ENCODE measurements around the gene LCN12.

Gene LCN12

DNA sequence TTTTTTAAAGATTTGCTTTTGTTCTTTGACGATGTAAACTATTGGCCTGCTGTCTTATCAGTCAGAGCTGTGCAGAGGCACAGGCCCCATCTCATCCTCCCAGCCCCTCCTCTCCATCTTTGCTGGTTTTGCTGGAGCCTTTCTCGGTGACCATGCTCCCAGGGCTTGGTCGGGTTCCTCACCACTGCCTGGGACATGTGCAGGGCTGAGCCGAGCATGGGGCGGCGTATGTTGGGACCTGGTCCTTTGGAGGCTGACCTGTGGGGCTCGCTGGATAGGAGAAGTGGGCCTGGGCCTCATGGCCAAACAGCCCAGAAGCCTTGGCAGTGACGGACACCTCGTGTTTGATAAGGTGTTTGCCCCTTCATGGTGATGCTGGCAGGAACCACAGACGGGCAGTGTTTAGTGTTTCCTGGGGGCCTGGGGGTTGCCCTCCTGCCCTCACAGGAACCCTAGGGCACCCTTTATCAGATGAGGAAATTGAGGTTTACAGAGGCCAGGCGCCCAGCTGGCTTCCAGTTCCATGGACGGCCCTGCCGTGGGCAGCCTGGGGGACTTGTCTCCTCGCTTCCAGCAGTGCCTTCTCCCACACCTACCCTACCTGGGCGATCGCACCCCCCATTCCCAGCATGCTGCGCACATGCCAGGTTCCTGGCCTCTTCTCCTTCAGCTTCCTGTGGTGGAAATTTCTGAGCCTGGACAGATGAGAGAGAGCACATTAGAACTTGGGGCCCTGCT, 38.2 kb upstream of the LCN12 start:
- no peak overlapping the region for H2BK5ac ChIP-seq (ENCODE audit: low read length)
- H3K18ac ChIP-seq (ENCODE audit: low read length), result no peak overlapping the region
- H2BK12ac ChIP-seq (ENCODE audit: low read length), result no peak overlapping the region
- no peak overlapping the region for H2AFZ ChIP-seq (ENCODE audit: low read length)
- no peaks in the 10 kb centered on the region for H3K9me3 ChIP-seq (replicated peaks in 1 of 2; ENCODE audit: control insufficient read depth in 2 of 2, insufficient read depth in 1 of 2, low read depth in 1 of 2, low read length in 2 of 2)
- peaks cover 6% of the 10 kb centered on the region for H3K79me1 ChIP-seq (ENCODE audit: low read depth, low read length)
- H4K91ac ChIP-seq (ENCODE audit: low read depth, low read length, poor library complexity), result no peak overlapping the region
- H3K27ac ChIP-seq (replicated peaks; ENCODE audit: low read length), result no peak overlapping the region
- H3K9ac ChIP-seq (ENCODE audit: low read depth, low read length, poor library complexity), result peak overlapping the region; percentile 30
- peaks cover 38 to 89% of the 10 kb centered on the region in 2 donors for H3K36me3 ChIP-seq (replicated peaks in 1 of 2; ENCODE audit: control insufficient read depth in 2 of 2, insufficient read depth in 2 of 2, low read length in 2 of 2)
- H3K4ac ChIP-seq (ENCODE audit: low read length), result no peak overlapping the region
- H3K14ac ChIP-seq (ENCODE audit: low read length), result no peak overlapping the region
- no peak overlapping the region for H3K23ac ChIP-seq (ENCODE audit: low read depth, low read length, poor library complexity)
- H2AK5ac ChIP-seq (ENCODE audit: low read depth, low read length), result no peak overlapping the region
- H3K4me1 ChIP-seq (ENCODE audit: control insufficient read depth in 2 of 2, insufficient read depth in 1 of 2, low read depth in 1 of 2, low read length in 2 of 2), result no peaks in the 10 kb centered on the region
- H4K8ac ChIP-seq (ENCODE audit: low read depth, low read length), result no peak overlapping the region
- DNase-seq (ENCODE audit: low spot score), result no peak
- no peak overlapping the region for H2BK15ac ChIP-seq (ENCODE audit: low read length)
- WGBS, 2 donors (ENCODE audit: extremely low coverage in 2 of 2, insufficient read length in 2 of 2, insufficient replicate concordance in 1 of 2), result no CpG with 5 or more reads among the region's 17 CpGs
- no peak overlapping the region for H3K4me2 ChIP-seq (ENCODE audit: insufficient read depth, low read length, poor library complexity, severe bottlenecking)
- peak overlapping the region; percentile 76 for H2BK120ac ChIP-seq (ENCODE audit: low read depth, low read length)
- peaks cover 0 to 2% (median 0%) of the 10 kb centered on the region in 3 experiments for H3K27me3 ChIP-seq (ENCODE audit: control insufficient read depth in 3 of 3, insufficient read depth in 3 of 3, low read depth in 1 of 3, low read length in 3 of 3)
- no peak overlapping the region for H3K4me3 ChIP-seq (ENCODE audit: low read length in 2 of 2)

DNA sequence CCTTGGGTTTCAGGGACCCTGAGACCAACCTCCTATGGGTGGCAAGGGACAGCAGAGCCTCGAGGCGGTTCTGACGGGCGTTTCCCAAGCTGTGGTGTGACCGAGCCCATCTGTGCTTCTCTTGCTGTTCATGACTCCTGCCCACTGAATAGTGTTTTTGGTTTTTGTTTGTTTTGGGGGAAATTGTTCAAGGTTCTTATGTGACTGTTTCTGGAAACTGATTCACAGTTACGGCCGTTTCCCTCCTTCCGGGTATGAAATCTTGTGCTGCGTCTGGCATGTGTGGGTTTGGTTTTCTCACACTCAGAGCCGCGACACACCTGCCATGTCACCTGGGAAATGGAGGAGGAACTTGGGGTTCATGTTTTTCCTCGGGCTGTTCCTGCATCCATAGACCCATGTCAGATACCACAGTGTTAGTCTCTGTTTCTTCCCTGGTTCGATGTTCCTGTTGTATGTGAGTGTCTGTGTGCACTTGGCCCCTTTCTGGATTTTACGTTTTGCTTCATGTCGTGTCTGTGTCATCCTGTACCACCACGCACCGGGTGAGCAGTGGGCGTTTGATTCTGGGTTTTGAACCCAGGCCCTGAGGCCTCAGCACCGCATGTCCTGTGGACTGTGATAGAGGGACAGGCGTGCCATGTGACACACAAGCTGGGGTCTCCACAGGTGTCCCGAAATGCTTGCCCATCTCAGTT, 36.3 kb upstream of the LCN12 start:
- peaks cover 2% of the 10 kb centered on the region for H3K79me1 ChIP-seq (ENCODE audit: low read depth, low read length)
- no peak overlapping the region for H3K27ac ChIP-seq (replicated peaks; ENCODE audit: low read length)
- no peak overlapping the region for H4K8ac ChIP-seq (ENCODE audit: low read depth, low read length)
- H2BK120ac ChIP-seq (ENCODE audit: low read depth, low read length), result no peak overlapping the region
- no peak overlapping the region for H3K4me3 ChIP-seq (ENCODE audit: low read length in 2 of 2)
- H3K4me2 ChIP-seq (ENCODE audit: insufficient read depth, low read length, poor library complexity, severe bottlenecking), result no peak overlapping the region
- H3K9ac ChIP-seq (ENCODE audit: low read depth, low read length, poor library complexity), result peak overlapping the region; percentile 16
- peaks cover 38 to 85% of the 10 kb centered on the region in 2 donors for H3K36me3 ChIP-seq (replicated peaks in 1 of 2; ENCODE audit: control insufficient read depth in 2 of 2, insufficient read depth in 2 of 2, low read length in 2 of 2)
- H2BK12ac ChIP-seq (ENCODE audit: low read length), result no peak overlapping the region
- H4K91ac ChIP-seq (ENCODE audit: low read depth, low read length, poor library complexity), result no peak overlapping the region
- DNase-seq (ENCODE audit: low spot score), result no peak
- H3K4me1 ChIP-seq (ENCODE audit: control insufficient read depth in 2 of 2, insufficient read depth in 1 of 2, low read depth in 1 of 2, low read length in 2 of 2), result no peaks in the 10 kb centered on the region
- no peak overlapping the region for H2BK15ac ChIP-seq (ENCODE audit: low read length)
- H2AFZ ChIP-seq (ENCODE audit: low read length), result no peak overlapping the region
- H2AK5ac ChIP-seq (ENCODE audit: low read depth, low read length), result no peak overlapping the region
- no peaks in the 10 kb centered on the region for H3K9me3 ChIP-seq (replicated peaks in 1 of 2; ENCODE audit: control insufficient read depth in 2 of 2, insufficient read depth in 1 of 2, low read depth in 1 of 2, low read length in 2 of 2)
- H3K18ac ChIP-seq (ENCODE audit: low read length), result no peak overlapping the region
- H3K4ac ChIP-seq (ENCODE audit: low read length), result no peak overlapping the region
- no peak overlapping the region for H3K23ac ChIP-seq (ENCODE audit: low read depth, low read length, poor library complexity)
- H3K27me3 ChIP-seq (ENCODE audit: control insufficient read depth in 3 of 3, insufficient read depth in 3 of 3, low read depth in 1 of 3, low read length in 3 of 3), result peaks cover 0 to 2% (median 0%) of the 10 kb centered on the region in 3 experiments
- H3K14ac ChIP-seq (ENCODE audit: low read length), result no peak overlapping the region
- no CpG with 5 or more reads among the region's 21 CpGs for WGBS, 2 donors (ENCODE audit: extremely low coverage in 2 of 2, insufficient read length in 2 of 2, insufficient replicate concordance in 1 of 2)
- H2BK5ac ChIP-seq (ENCODE audit: low read length), result no peak overlapping the region

GRCh38 chr9:136916330-136917184, 35.5 kb upstream of the LCN12 start:
- WGBS, 2 donors (ENCODE audit: extremely low coverage in 2 of 2, insufficient read length in 2 of 2, insufficient replicate concordance in 1 of 2), result no CpG with 5 or more reads among the region's 32 CpGs

More at GRCh38 chr9:136916330-136917184, 35.5 kb upstream of the LCN12 start:
- H3K27ac ChIP-seq (replicated peaks; ENCODE audit: low read length), result no peak overlapping the region
- no peak overlapping the region for H2AK5ac ChIP-seq (ENCODE audit: low read depth, low read length)
- peak overlapping the region; percentile 68 for H3K23ac ChIP-seq (ENCODE audit: low read depth, low read length, poor library complexity)
- peaks cover 43 to 86% of the 10 kb centered on the region in 2 donors for H3K36me3 ChIP-seq (replicated peaks in 1 of 2; ENCODE audit: control insufficient read depth in 2 of 2, insufficient read depth in 2 of 2, low read length in 2 of 2)
- H3K18ac ChIP-seq (ENCODE audit: low read length), result no peak overlapping the region
- H2AFZ ChIP-seq (ENCODE audit: low read length), result no peak overlapping the region
- no peak overlapping the region for H2BK5ac ChIP-seq (ENCODE audit: low read length)
- H2BK120ac ChIP-seq (ENCODE audit: low read depth, low read length), result no peak overlapping the region
- no peak for DNase-seq (ENCODE audit: low spot score)
- no peaks in the 10 kb centered on the region for H3K9me3 ChIP-seq (replicated peaks in 1 of 2; ENCODE audit: control insufficient read depth in 2 of 2, insufficient read depth in 1 of 2, low read depth in 1 of 2, low read length in 2 of 2)
- no peak overlapping the region for H4K91ac ChIP-seq (ENCODE audit: low read depth, low read length, poor library complexity)
- H2BK12ac ChIP-seq (ENCODE audit: low read length), result no peak overlapping the region
- peaks cover 0 to 2% (median 0%) of the 10 kb centered on the region in 3 experiments for H3K27me3 ChIP-seq (ENCODE audit: control insufficient read depth in 3 of 3, insufficient read depth in 3 of 3, low read depth in 1 of 3, low read length in 3 of 3)
- H3K4me2 ChIP-seq (ENCODE audit: insufficient read depth, low read length, poor library complexity, severe bottlenecking), result no peak overlapping the region
- peaks cover 2% of the 10 kb centered on the region for H3K79me1 ChIP-seq (ENCODE audit: low read depth, low read length)
- no peak overlapping the region for H3K4ac ChIP-seq (ENCODE audit: low read length)
- H3K4me3 ChIP-seq (ENCODE audit: low read length in 2 of 2), result no peak overlapping the region
- no peak overlapping the region for H3K14ac ChIP-seq (ENCODE audit: low read length)
- H4K8ac ChIP-seq (ENCODE audit: low read depth, low read length), result no peak overlapping the region
- H3K9ac ChIP-seq (ENCODE audit: low read depth, low read length, poor library complexity), result peak overlapping the region; percentile 55
- H2BK15ac ChIP-seq (ENCODE audit: low read length), result no peak overlapping the region
- no peaks in the 10 kb centered on the region for H3K4me1 ChIP-seq (ENCODE audit: control insufficient read depth in 2 of 2, insufficient read depth in 1 of 2, low read depth in 1 of 2, low read length in 2 of 2)
